HT-29 (cell line): ENCODE data around the gene CTDSPL. TPM values are rescaled to one million over a fixed set of nuclear protein-coding genes. Genes with fewer than 3 reads are reported as not detected.

ENCODE experiments used
- DNase-seq: peaks from one replicate; pipeline ENCODE4 v3.0.0-alpha.2; 2015; ENCODE audit warnings: low spot score
- total RNA-seq: library from RNA; depleted of rRNA; stranded (reverse); fragments of >200 nt; shearing (Covaris generic); gene quantifications from 2 replicates; pipeline ENCODE4 v1.2.3, GENCODE V29; 2014

Gene CTDSPL
- total RNA-seq, 1 experiment from 2014 or later, result 34.6 TPM

DNA sequence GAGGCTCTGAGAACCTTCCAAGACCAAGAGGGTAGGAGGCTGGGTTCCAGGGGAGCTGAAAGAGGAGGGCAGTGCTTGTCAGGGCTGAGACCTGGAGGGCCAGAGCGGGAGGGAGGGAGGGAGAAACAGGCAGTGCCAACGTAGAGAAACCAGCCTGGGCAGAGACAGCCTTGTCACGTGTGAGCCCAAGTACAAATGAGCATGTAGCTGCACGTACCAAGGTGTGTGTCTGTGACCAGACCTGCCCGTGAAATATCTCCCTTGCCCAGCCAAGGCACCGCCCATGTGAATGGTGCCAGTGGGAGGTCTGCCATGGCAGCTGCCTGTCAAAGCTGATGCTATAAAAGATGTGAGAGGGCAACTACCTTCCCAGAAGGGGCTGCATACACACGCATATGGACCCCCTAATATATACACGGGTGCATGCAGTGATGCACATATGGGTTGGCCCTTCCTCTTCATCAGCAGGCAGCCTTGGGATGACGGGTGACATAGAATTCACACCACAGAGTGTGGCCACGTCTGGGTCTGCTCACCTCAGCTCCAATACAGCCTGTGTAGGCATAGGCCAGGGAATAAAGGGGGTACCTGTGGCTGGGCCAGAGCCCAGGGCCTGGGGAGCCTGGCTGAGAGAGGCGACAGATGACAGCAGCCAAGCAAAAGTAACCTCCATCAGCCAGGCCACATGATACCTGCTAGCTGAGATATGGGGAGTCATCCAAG lies 7.8 kb upstream of the CTDSPL start:
- peak; percentile 1 for DNase-seq

DNA sequence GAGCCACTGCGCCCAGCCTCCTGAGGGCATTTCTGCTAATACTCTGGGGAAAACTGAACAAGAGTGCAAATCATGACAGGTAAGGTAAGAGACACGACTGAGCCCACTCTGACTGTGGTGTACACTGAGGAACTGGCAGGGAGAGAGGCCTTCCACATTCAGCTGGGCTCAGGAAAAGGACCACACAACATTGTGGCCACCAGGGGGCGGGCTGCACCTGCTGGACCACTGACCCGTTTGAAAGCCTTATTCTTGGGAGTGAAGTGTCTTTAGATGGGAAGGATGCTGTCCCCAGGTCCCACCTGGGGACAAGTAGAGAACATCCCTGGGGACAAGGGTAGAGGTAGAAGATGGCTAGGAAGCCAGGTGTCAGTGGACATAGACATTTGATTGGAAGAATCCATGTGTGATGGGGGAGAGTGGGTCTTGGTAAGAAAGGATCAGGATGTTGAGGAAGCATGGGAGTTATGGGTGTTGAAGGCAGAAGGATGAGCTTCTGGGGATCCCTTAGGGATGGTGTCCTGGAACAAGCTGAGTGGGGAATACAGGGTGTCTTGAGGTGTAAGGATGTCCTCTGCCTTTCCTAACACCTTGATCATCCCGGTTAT lies 6.2 kb upstream of the CTDSPL start:
- peak; percentile 80 for DNase-seq

DNA sequence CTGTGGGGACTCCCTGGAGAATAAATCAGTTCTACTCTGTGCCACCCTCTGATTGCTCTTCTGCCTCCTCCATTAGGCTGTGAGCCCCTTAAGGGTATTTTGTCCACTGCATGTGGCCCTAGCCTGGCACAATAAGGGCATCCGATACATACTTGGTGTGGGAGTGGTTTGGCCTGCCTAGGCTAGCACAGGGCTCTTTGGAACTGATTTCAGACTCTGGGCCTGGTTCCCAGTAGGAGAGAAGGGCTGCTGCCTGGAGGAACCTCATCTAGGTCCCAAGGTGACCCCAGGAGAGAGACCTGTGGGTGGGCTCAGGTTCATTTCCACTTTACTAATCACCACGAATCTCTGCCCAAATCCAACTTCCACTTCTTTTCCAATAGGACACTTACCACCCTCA lies 5.3 kb upstream of the CTDSPL start:
- DNase-seq, result no peak

DNA sequence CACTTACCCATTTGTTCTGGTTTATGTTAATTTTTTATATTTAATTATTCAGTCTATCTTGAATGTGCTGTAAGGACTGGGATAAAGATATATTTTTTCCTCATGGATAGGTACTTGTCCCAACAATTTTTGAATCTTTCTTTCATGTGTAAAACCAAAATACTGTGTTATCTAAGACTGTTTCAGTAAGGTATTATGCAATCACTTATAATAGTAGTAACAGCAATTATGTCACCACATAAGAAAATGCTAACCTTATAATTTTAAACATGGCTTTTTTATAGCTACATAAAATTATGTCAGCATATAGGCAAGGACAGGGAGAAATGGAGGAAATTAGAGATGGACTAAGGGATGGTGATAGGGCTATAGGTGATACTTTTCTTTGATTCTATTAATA lies 2.9 kb upstream of the CTDSPL start:
- DNase-seq, result no peak

DNA sequence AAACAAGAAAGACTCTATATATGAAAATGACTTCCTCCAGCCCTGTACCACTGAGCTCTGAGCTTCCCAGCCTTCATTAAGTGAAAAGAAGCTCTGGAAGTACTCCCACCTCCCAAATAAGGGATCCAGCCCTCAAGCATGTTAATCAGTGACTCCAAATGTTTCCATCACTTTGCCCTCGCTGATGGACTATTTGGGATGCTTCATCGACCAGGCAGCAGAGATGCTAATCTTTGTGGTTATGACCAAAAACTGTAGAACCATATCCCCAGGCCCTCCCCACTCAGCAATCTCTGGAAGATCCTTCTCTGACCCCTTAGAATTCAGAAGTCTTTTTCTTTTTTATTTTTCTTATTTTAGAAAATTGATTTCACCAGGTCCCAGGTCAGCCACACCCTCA lies 2.3 kb upstream of the CTDSPL start:
- DNase-seq, result no peak

DNA sequence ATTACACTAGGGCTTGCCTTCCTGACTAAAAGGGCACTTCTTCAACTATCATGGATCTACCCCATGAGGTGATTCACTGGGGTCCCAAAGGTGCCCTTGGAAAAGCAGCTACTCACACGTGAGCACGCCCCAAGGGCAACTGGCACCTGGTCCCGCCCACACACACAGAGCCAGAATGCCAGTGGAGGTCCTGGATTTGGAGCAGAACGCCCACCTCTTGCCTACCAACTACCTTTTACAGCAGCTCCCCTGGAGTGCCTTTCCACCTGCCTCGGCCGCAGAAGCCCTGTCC lies 1.8 kb upstream of the CTDSPL start:
- DNase-seq, result no peak

DNA sequence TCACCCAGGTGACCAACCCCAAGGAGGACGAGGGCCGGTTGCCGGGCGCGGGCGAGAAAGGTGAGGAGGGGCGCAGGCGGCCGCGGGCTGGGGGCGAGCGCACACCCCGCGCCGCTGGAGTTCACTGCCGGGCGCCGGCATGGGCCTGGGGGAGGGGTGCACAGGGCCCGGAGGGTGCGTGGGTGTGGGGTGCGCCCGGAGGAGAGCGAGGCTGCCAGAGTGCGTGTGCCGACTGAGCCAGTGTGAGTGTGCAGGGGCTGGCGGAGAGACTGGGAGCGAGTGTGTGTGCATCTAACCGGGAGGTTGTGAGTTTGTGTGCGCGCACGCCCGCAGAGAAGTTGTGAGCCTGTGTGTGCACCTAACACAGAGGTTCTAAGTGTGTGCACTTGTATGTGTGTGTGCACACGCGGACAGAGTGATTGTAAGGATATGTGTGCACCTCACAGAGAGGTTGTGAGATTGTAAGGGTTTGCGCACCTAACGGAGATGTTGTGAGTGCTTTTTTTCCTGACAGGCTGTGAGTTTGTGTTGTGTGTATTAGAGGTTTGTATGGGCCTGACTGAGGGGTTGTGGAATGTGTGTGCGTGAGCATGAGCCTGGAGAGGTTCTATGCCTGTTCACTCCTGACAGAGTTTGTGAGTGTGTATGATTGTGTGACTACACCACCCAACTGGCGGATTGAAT lies 681 bp downstream of the CTDSPL start:
- peak; percentile 36 for DNase-seq

DNA sequence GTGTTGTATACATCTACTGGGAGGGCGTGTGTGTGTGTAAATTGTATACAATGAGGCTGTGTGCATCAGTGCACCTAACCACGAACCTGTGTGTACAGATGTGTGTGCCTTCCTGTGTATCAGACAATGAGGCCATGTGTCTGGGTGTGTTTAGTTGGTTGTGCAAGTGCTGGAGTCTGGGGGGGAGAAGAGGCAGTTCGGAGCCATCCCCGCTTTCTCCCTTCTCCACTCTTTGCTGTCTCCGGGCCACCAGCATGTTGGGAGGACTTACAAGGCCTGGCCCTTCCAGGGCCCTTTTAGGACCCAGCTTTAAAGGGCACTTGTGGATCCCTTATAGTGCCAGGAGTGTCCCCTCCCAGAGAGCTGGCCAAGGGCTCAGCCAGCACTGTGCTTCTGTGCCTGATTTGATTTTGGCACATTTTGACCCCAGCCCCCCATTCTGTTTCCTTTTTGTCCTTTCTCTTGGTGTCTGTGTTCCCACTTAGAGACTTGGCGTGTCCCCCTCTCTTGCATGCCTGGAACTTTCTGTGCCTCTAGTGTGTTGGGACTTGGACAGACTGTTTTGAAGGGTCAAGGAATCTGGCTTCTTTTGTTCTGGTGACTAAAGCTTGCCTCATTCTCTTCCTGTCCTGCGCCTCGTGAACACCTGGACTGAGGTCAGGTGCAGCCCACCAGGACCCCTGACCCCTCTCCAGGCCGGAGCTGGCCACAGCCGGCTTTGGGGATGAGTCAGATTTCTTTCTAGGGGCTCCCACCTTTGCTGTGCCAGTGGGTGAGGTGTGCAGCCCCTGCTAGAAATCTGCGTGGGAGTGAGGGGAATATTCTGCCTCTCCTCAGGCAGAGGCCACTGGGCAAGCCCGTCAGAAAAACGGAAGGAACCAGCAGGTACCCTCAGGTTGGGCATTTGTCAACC lies 1.5 kb downstream of the CTDSPL start:
- no peak for DNase-seq

DNA sequence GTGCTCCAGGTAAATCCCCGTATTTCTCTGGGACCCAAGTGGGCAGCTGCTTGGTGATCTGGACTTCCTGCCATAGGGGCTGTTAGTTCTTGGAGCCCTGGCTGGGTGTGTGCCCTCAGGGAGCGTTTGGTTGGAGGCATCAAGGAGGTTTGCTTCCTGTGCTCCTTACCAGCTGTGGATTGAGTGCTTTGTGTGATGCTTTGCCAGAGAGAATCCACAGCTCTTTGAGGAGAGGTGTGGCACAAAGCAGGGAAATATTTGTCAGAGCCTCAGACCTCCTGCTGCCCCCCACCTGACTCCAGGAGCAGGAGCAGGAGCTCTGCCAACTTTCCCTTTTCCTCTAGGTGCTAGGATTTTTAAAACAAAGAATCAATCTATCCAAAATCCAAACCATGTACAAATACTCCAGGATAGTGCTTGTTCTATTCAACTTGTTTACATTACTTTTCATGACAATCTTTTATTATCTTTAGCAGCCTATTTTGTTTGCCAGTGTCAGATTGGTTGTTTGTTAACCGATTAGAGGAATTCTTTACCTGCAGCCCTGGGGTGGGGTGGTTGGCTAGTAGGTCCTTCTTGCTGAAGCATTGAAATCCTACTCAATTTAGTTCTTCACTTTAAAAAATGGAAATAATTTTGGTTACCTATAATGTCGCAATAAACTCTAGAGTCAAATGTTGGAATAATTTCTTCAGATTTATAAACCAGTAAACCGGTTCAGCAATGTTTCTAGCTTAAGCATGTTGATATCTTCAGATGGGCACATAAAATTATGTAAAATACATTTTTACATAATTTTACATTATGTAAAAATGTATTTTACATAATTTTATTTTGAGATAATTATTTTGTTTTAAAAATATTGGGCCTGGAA lies 2.5 kb downstream of the CTDSPL start:
- DNase-seq, result no peak

DNA sequence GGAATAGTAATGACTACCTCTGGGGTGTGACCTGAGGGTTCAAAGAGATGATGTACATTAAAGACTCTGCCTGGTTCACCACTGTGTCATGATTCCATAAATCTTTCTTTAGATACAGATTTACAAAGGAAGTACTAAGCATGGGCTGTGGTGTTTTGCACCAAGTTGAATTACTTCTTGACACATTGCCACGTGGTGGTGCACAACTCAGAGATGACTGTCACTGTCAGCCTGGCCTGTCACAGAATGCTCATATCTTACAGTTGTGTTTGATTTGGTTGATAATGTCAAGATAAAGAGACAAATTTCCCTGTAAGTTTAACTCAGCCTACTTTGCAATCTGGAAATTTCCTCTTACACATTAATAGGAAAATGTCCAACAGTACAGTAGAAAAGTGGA lies 3.2 kb downstream of the CTDSPL start:
- peak; percentile 7 for DNase-seq

DNA sequence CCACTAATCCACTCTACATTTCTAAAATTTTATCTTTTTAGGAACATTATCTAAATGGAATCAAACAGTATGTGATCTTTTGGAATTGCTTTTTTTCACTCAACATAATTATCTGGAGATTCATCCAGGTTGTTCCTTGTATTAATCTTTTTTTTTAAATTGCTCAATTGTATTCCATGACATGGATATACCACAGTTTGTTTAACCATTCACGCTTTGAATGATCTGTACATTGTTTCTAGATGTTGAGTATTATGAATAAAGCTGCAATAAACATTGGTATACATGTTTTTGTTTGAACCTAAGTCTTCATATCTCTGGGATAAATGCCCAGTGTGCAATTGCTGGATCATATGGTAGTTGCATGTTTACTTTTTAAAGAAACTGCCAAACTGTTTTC lies 5.5 kb downstream of the CTDSPL start:
- no peak for DNase-seq

DNA sequence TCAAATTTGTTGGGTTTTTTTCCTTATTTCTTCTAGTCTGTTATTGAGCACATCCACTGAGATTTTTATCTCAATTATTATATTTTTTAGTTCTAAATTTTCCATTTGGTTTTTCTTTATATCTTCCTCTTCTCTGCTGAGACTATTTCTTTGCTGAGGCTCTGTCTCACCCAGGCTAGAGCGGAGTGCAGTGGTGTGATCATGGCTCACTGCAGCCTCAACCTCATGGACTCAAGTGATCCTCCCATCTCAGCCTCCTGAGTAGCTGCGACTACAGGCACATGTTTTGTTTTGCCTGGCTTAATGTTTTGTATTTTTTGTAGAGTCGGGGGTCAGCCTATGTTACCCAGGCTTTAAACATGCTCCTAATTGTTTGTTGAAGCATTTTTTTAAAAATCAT lies 10.2 kb downstream of the CTDSPL start:
- DNase-seq, result no peak

DNA sequence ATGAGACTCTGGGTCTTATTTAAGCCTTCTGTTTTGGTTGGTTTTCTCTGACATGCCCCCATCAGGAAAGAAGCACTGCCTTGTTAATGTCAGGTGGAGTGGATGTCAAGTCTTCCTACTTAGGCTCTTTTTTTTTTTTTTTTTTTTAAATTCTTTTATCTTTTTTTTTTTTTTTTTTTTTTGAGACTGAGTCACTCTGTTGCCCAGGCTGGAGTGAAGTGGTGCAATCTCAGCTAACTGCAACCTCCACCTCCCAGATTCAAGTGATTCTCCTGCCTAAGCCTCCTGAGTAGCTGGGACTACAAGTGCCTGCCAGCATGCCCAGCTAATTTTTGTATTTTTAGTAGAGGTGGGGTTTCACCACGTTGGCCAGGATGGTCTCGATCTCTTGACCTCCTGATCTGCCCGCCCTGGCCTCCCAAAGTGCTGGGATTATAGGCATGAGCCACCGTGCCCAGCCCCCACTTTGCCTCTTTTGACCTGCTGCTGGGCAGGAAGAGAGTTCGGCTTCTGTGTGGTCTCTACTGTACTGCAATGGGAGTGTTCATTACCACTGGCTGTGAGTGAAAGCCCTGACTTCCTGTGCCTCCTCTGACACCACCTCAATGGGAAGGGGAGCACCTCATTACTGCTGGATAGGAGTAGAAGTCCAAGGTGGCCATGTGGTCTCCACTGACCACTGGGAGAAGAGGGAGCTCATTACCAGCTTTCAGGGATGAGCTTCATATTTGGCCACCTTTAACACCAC lies 10.9 kb downstream of the CTDSPL start:
- DNase-seq, result no peak

DNA sequence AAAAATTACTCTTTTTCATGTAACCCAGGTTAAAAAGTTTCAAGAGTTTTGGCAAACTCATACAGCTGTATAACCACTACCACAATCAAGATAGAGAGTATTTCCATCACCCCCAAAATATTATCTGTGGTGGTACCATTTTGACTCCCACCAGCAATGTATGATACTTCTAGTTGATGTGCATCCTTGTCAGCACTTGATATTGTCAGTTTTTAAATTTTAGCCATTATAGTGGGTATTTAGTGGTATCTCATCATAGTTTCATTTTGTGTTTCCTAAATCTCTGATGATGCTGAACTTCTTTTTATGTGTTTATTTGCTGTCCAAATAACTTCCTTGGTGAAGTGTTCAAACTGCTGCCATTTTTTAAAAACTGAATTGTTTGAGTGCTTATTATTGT lies 14.6 kb downstream of the CTDSPL start:
- no peak for DNase-seq

DNA sequence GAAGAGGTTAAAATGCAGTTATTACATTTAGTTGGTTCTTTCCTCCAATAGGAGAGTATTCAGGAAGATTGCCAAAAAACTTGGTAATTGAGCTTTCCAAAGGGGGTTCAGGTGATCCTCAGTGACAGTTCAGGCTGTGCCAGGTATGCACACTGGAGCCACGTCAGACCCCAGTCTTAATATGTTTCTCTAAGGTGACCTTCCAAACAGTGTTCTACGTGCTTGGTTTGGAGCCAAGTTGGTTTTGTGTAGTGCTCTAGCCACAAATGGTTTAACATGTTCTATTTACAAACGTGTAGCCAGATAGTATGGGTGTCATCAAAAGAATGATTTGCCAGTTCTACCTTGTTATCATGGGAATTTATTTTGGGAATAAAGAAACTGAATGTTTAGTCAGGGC lies 21.0 kb downstream of the CTDSPL start:
- DNase-seq, result no peak

DNA sequence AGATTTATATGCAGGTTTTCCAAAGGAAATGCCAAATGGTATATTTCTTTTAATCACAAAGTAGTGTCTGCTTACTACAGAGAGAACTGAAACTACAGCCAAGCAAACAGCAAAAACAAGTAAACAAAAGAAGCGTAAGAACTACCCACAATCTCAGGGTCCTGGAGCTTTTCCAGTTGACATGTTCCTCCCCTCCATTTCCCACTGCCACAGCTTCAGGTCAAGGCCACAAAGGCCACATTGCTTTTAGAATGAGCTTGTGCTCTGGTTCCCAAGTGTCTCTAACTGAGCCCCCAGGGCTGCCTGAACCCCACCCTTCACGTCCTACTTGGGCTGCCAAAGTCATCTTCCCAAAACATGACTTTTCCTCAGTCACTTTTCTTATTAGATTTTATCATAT lies 24.1 kb downstream of the CTDSPL start:
- no peak for DNase-seq

DNA sequence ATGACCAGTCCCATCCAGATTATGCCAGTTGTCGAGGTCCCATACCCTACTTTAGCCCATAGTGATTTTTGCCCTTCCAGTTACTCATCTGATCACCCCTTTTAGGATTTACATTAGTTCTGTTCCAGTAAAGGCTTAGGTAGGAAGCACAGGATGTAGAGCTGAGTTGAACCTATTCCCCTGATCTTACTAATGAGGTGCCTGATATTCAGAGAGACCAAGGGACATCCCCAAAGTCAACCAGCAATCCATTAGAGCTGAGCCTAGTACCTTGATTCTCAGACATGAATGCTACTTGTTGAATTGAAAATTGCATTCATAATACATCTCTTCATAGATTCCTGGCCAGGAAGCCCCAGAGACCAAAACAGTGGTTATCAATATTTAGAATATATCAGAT lies 24.7 kb downstream of the CTDSPL start:
- DNase-seq, result no peak

DNA sequence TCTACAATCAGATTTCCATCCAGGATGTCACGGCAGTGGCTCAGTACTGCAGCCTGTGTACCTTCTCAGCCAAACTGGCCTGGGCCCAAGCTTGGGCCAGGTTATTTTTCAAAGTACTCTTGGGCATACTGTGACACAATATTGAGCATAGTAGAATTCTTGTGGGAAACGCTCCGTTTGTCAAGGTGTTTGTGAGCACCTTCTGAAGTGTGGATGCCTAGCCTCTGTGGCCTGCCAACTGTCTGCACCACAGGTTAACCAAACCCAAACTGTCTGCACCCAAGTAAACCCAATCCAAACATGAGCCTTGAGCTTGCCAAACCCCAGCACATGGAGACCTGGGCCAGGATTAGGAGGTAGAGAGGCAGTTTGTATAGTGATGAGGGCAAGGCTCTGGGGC lies 25.4 kb downstream of the CTDSPL start:
- DNase-seq, result no peak

DNA sequence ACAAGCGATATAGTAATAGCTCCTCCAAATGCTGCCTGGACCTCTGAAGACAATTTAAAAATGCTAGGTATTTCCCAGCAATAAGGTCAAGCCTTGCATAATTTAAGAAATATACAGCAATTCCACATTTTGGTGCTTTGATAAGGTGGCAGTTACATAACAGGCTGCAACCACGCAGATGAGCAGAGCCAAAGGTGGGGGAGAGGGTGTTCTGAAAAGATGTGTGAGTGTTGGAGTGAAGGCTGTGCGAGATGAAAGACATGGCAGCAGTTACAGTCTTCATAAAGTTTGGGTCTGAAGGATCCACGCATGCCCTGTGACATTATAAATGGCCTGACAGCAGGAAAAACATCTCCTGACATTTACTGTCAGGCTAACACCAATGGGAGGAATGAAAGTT lies 26.1 kb downstream of the CTDSPL start:
- DNase-seq, result no peak

DNA sequence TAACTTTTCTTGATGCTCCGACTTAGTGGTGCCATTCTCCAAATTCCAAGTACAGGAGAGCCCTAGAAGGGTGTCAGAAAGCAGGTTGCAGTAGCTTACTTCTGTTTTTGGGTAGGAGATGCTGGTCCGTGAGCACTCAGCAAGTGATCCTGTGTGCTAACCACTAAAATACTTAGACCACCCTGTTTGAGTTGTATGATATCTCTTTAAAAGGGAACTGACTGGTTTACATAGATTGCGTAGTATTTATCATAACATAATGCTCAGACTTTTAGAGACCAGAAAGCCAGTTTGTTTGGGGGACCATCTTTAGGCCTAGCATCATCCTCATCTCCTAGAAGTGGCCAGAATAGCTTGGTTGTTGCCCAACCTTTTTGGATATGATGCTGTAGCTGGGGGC lies 26.7 kb downstream of the CTDSPL start:
- DNase-seq, result no peak

DNA sequence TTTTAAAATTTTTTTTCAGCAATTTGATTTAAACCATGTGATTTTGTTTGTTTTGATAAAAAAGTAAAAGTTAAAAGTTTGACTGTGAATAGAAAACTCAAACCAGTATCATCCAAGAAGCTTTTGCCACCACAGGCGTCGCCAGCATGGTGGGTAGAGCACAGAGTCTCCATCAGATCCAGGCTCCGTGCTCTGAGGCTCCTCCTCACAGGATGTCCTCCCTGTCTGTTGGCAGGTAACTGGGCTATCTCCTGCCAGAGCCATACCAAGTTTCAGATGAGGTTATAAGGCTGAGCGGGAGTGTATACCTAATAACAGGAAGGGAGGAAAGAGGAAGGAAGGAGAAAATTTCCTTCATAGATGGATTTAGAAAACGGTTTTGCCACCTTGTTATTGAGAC lies 28.8 kb downstream of the CTDSPL start:
- no peak for DNase-seq
